ENCODE measurements around the gene MAST4.

The MAST4 gene

GRCh38 chr5:66637994-66638393 lies 41.8 kb downstream of the MAST4 start:
- no peak for TF ChIP-seq CTCF (IDR thresholded peaks at IDR 0.05; ENCODE audit: low read depth, low read length, missing control alignments)
- in situ Hi-C loops (cut with HindIII; ENCODE audit: low sequenced_read_pairs), result no loop called here
- no peak for DNase-seq (ENCODE audit: low read depth)
- no peak overlapping the region for H3K4me3 ChIP-seq (ENCODE audit: low read depth, low read length)

DNA sequence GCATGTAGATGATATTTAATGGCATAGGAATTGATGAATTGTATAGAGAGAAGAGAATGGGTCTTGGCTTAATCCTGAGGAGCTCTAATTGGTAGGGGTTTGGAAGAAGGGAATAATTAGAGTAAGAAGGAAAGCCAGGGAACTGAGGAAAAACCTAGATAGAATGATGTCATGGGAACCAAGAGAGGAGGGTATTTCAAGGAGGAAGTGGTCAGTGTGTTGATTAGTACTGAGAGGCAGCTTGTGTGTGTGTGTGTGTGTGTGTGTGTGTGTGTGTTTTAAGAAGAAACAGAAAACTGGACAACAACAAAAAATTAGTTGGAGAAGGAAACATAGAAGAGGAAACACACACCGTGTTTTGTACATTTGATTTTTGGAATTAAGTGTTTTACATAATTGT lies 42.8 kb downstream of the MAST4 start:
- no peak for DNase-seq (ENCODE audit: low read depth)
- in situ Hi-C loops (cut with HindIII; ENCODE audit: low sequenced_read_pairs), result no loop called here
- no peak overlapping the region for H3K4me3 ChIP-seq (ENCODE audit: low read depth, low read length)
- TF ChIP-seq CTCF (IDR thresholded peaks at IDR 0.05; ENCODE audit: low read depth, low read length, missing control alignments), result no peak

GRCh38 chr5:66642538-66642937 lies 46.3 kb downstream of the MAST4 start:
- in situ Hi-C loops (cut with HindIII; ENCODE audit: low sequenced_read_pairs), result no loop called here
- no peak for DNase-seq (ENCODE audit: low read depth)
- TF ChIP-seq CTCF (IDR thresholded peaks at IDR 0.05; ENCODE audit: low read depth, low read length, missing control alignments), result no peak
- no peak overlapping the region for H3K4me3 ChIP-seq (ENCODE audit: low read depth, low read length)

GRCh38 chr5:66643387-66643786 lies 47.2 kb downstream of the MAST4 start:
- TF ChIP-seq CTCF (IDR thresholded peaks at IDR 0.05; ENCODE audit: low read depth, low read length, missing control alignments), result no peak
- no peak overlapping the region for H3K4me3 ChIP-seq (ENCODE audit: low read depth, low read length)
- in situ Hi-C loops (cut with HindIII; ENCODE audit: low sequenced_read_pairs), result no loop called here
- DNase-seq (ENCODE audit: low read depth), result no peak

- in situ Hi-C loops (cut with HindIII; ENCODE audit: low sequenced_read_pairs), result no loop called here
- no peak overlapping the region for H3K4me3 ChIP-seq (ENCODE audit: low read depth, low read length)
- DNase-seq (ENCODE audit: low read depth), result no peak
- TF ChIP-seq CTCF (IDR thresholded peaks at IDR 0.05; ENCODE audit: low read depth, low read length, missing control alignments), result no peak
These were observed 47.9 kb downstream of the MAST4 start for GRCh38 chr5:66644111-66644510.

GRCh38 chr5:66645039-66645438 lies 48.8 kb downstream of the MAST4 start:
- TF ChIP-seq CTCF (IDR thresholded peaks at IDR 0.05; ENCODE audit: low read depth, low read length, missing control alignments), result no peak
- DNase-seq (ENCODE audit: low read depth), result no peak
- in situ Hi-C loops (cut with HindIII; ENCODE audit: low sequenced_read_pairs), result loop anchor here (5.0 kb wide), 1 partner anchor 62 kb away; no protein-coding TSS in a partner anchor
- no peak overlapping the region for H3K4me3 ChIP-seq (ENCODE audit: low read depth, low read length)

DNA sequence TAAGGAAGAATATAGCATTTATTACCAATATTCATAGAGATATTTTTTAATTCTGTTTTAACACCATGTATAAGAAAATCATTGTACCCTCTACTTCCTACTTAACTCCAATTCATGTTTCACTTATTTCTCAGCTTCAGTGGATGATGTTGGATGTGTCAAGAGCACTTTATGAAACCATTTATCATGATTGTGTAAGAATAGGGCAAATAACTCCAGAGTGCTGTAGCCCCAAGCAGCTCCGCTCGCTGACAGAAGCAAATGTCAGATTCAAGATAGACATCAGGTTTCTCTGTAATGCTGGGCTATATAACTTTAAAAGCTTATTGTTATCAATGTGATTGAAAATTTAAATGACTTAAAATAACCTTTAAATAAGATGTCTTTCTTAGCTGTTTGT lies 50.4 kb downstream of the MAST4 start:
- in situ Hi-C loops (cut with HindIII; ENCODE audit: low sequenced_read_pairs), result loop anchor here (5.0 kb wide), 1 partner anchor 61 kb away; no protein-coding TSS in a partner anchor
- DNase-seq (ENCODE audit: low read depth), result no peak
- no peak for TF ChIP-seq CTCF (IDR thresholded peaks at IDR 0.05; ENCODE audit: low read depth, low read length, missing control alignments)
- no peak overlapping the region for H3K4me3 ChIP-seq (ENCODE audit: low read depth, low read length)
